Muscle of leg (tissue), 11 donors: Measurements from ENCODE around the gene ERFL. TPM values are rescaled to one million over a fixed set of nuclear protein-coding genes. Genes with fewer than 3 reads are reported as not detected.

Source experiments
- DNase-seq: peaks from one replicate; pipeline ENCODE4 v3.0.0; 2013
- H3K27ac ChIP-seq: one replicate; pipeline ENCODE4 v1.5.1; 2013; ENCODE audit warnings: mild to moderate bottlenecking, low read length, control low read depth
- H3K27me3 ChIP-seq: one replicate; pipeline ENCODE4 v1.6.1; 2013; ENCODE audit warnings: low read length; ENCODE audit not compliant: control insufficient read depth, insufficient read depth
- H3K36me3 ChIP-seq: one replicate; pipeline ENCODE4 v1.6.1; 2013; ENCODE audit warnings: low read length; ENCODE audit not compliant: control insufficient read depth, insufficient read depth
- H3K4me1 ChIP-seq: one replicate; pipeline ENCODE4 v1.6.1; 2013; ENCODE audit warnings: low read length; ENCODE audit not compliant: control insufficient read depth, insufficient read depth
- H3K4me3 ChIP-seq: one replicate; pipeline ENCODE4 v1.5.1; 2013; ENCODE audit warnings: low read length, control low read depth
- H3K9me3 ChIP-seq: replicated peaks from 2 replicates; pipeline ENCODE4 v1.6.1; 2013; ENCODE audit warnings: low read depth, low read length; ENCODE audit not compliant: control insufficient read depth
- WGBS: methylation state at CpG from one replicate; pipeline ENCODE4 v1.1.5; 2013; ENCODE audit warnings: missing lambda C conversion rate; ENCODE audit not compliant: insufficient coverage; 5-methylcytosine and 5-hydroxymethylcytosine counted together
- polyA plus RNA-seq, 8 donors: library from polyadenylated mRNA; unstranded; fragments of 120-200 nt; gene quantifications; one replicate each; pipeline versions ENCODE4 v1.2.1 to v1.2.3, GENCODE V29; 2013; ENCODE audit warnings: inconsistent platforms in 1 of 8, low replicate concordance in 1 of 8; ENCODE audit not compliant: insufficient read length in 8 of 8, insufficient read depth in 1 of 8
- total RNA-seq: library from RNA; stranded (reverse); fragments of 120-200 nt; gene quantifications from one replicate; pipeline ENCODE4 v1.2.4, GENCODE V29; 2013

ERFL gene
- total and polyA plus RNA-seq, 9 donors: 0.04 to 0.31 (median 0.12) TPM

- H3K27me3 ChIP-seq: peaks cover 14% of the 10 kb centered on the region
- no peak overlapping the region for H3K27ac ChIP-seq
- H3K36me3 ChIP-seq: peaks cover 64% of the 10 kb centered on the region
- DNase-seq: no peak
- no peaks in the 10 kb centered on the region for H3K9me3 ChIP-seq
- no peak overlapping the region for H3K4me3 ChIP-seq
- WGBS: 82% methylated on average over 14 of the region's 24 CpGs
- H3K4me1 ChIP-seq: no peaks in the 10 kb centered on the region
Observed at GRCh38 chr19:41905273-41906002, 22.8 kb downstream of the ERFL start.

GRCh38 chr19:41904118-41904870 is 24.0 kb downstream of the ERFL start:
- Histone ChIP-seq H3K9me3 (no peaks in the 10 kb centered on the region), H3K4me1 (no peaks in the 10 kb centered on the region), H3K27me3 (peaks cover 5% of the 10 kb centered on the region), H3K27ac (no peak overlapping the region), H3K4me3 (no peak overlapping the region), H3K36me3 (peaks cover 71% of the 10 kb centered on the region)
- DNase-seq: no peak
- WGBS: 88% methylated on average over 29 of the region's 30 CpGs

- Histone ChIP-seq H3K36me3 (peaks cover 78% of the 10 kb centered on the region), H3K27me3 (no peaks in the 10 kb centered on the region), H3K27ac (no peak overlapping the region), H3K9me3 (no peaks in the 10 kb centered on the region), H3K4me1 (no peaks in the 10 kb centered on the region), H3K4me3 (no peak overlapping the region)
- WGBS: 79% methylated on average over 13 of the region's 19 CpGs
- DNase-seq: no peak
Observed at GRCh38 chr19:41903193-41903953, 24.9 kb downstream of the ERFL start.

- 95% methylated on average over 17 of the region's 17 CpGs for WGBS
- no peak for DNase-seq
- Histone ChIP-seq H3K27ac (no peak overlapping the region), H3K9me3 (no peaks in the 10 kb centered on the region), H3K4me3 (no peak overlapping the region), H3K4me1 (no peaks in the 10 kb centered on the region), H3K27me3 (no peaks in the 10 kb centered on the region), H3K36me3 (peaks cover 86% of the 10 kb centered on the region)
Observed at GRCh38 chr19:41902594-41902993, 25.7 kb downstream of the ERFL start.

GRCh38 chr19:41901707-41902360 is 26.4 kb downstream of the ERFL start:
- Histone ChIP-seq H3K27me3 (no peaks in the 10 kb centered on the region), H3K9me3 (no peaks in the 10 kb centered on the region), H3K27ac (no peak overlapping the region), H3K36me3 (peaks cover 81% of the 10 kb centered on the region), H3K4me3 (no peak overlapping the region), H3K4me1 (no peaks in the 10 kb centered on the region)
- 93% methylated on average over 20 of the region's 21 CpGs for WGBS
- DNase-seq: no peak

GRCh38 chr19:41898235-41898634 is 30.0 kb downstream of the ERFL start:
- peaks cover 68% of the 10 kb centered on the region for H3K36me3 ChIP-seq
- H3K9me3 ChIP-seq: no peaks in the 10 kb centered on the region
- no peak for DNase-seq
- H3K4me3 ChIP-seq: no peak overlapping the region
- no peak overlapping the region for H3K27ac ChIP-seq
- H3K4me1 ChIP-seq: no peaks in the 10 kb centered on the region
- 90% methylated on average over 14 of the region's 15 CpGs for WGBS
- no peaks in the 10 kb centered on the region for H3K27me3 ChIP-seq

GRCh38 chr19:41897820-41898219 is 30.4 kb downstream of the ERFL start:
- no peaks in the 10 kb centered on the region for H3K4me1 ChIP-seq
- no peak overlapping the region for H3K27ac ChIP-seq
- no peak for DNase-seq
- WGBS: 86% methylated on average over 12 of the region's 24 CpGs
- no peak overlapping the region for H3K4me3 ChIP-seq
- no peaks in the 10 kb centered on the region for H3K9me3 ChIP-seq
- H3K27me3 ChIP-seq: no peaks in the 10 kb centered on the region
- peaks cover 67% of the 10 kb centered on the region for H3K36me3 ChIP-seq

GRCh38 chr19:41897181-41897580 is 31.1 kb downstream of the ERFL start:
- Histone ChIP-seq H3K27ac (no peak overlapping the region), H3K9me3 (no peaks in the 10 kb centered on the region), H3K4me1 (no peaks in the 10 kb centered on the region), H3K27me3 (no peaks in the 10 kb centered on the region), H3K4me3 (no peak overlapping the region), H3K36me3 (peaks cover 67% of the 10 kb centered on the region)
- no peak for DNase-seq
- WGBS: no CpG with 5 or more reads among the region's 3 CpGs

GRCh38 chr19:41896581-41896942 is 31.7 kb downstream of the ERFL start:
- H3K27ac ChIP-seq: no peak overlapping the region
- WGBS: no CpG with 5 or more reads among the region's 1 CpG
- no peak for DNase-seq
- H3K36me3 ChIP-seq: peaks cover 64% of the 10 kb centered on the region
- H3K4me3 ChIP-seq: no peak overlapping the region
- no peaks in the 10 kb centered on the region for H3K27me3 ChIP-seq
- H3K9me3 ChIP-seq: no peaks in the 10 kb centered on the region
- H3K4me1 ChIP-seq: no peaks in the 10 kb centered on the region
